Mammary epithelial cell (primary cell): ENCODE results near the gene ZNF862.

Experiments used
- CTCF ChIP-seq, 2 donors: IDR thresholded peaks in 1 of 2; conservative IDR thresholded peaks in 1 of 2; 2 replicates each; pipeline ENCODE4 v1.5.1; 2011 to 2012; ENCODE audit warnings: inconsistent platforms in 2 of 2, low read length in 2 of 2, mild to moderate bottlenecking in 2 of 2, control low read depth in 1 of 2, low read depth in 1 of 2; ENCODE audit not compliant: insufficient read depth in 1 of 2; ENCODE audit errors: extremely low read depth in 1 of 2
- EZH2 ChIP-seq: IDR thresholded peaks from 2 replicates; pipeline ENCODE4 v1.6.1; 2012; ENCODE audit warnings: low read length, inconsistent platforms, borderline replicate concordance

- TF ChIP-seq CTCF (conservative IDR thresholded peaks at IDR 0.05 in 1 of 2, IDR thresholded peaks at IDR 0.05 in 1 of 2; ENCODE audit: extremely low read depth in 1 of 2, insufficient read depth in 1 of 2, low read depth in 1 of 2, low read length in 2 of 2) (no peak), EZH2 (no peak)
These were observed 29.8 kb downstream of the ZNF862 start for GRCh38 chr7:149867762-149868622.
